Parathyroid adenoma (tissue), 2 donors: ENCODE measurements around the gene STOML2.
A peak's percentile ranks its signal among the peaks of the same experiment; 100 is the strongest.

Experiments used
- H2AFZ ChIP-seq: fragments of 300-600 bp; sonication (generic); one replicate; pipeline ENCODE4 v1.7.0; 2017; ENCODE audit warnings: antibody characterized with exemption, mild to moderate bottlenecking
- H3K27ac ChIP-seq: fragments of 300-600 bp; sonication (generic); one replicate; pipeline ENCODE4 v1.7.0; 2017
- H3K27me3 ChIP-seq: fragments of 300-600 bp; sonication (generic); one replicate; pipeline ENCODE4 v1.7.0; 2017; ENCODE audit warnings: low read length; ENCODE audit not compliant: control insufficient read depth, insufficient read depth
- H3K36me3 ChIP-seq: fragments of 300-600 bp; sonication (generic); one replicate; pipeline ENCODE4 v1.7.0; 2017; ENCODE audit warnings: low read length; ENCODE audit not compliant: control insufficient read depth, insufficient read depth
- H3K4me1 ChIP-seq: fragments of 300-600 bp; sonication (generic); one replicate; pipeline ENCODE4 v1.7.0; 2017; ENCODE audit warnings: control low read depth
- H3K4me2 ChIP-seq: fragments of 300-600 bp; sonication (generic); one replicate; pipeline ENCODE4 v1.7.0; 2017; ENCODE audit warnings: low read length
- H3K4me3 ChIP-seq: fragments of 300-600 bp; sonication (generic); one replicate; pipeline ENCODE4 v1.7.0; 2017; ENCODE audit warnings: low read depth, low read length
- H3K79me2 ChIP-seq: fragments of 300-600 bp; sonication (generic); one replicate; pipeline ENCODE4 v1.7.0; 2017; ENCODE audit warnings: control low read depth
- H3K9ac ChIP-seq: fragments of 300-600 bp; sonication (generic); one replicate; pipeline ENCODE4 v1.7.0; 2017; ENCODE audit warnings: mild to moderate bottlenecking
- H3K9me3 ChIP-seq: fragments of 300-600 bp; sonication (generic); one replicate; pipeline ENCODE4 v1.7.0; 2017; ENCODE audit warnings: low read length; ENCODE audit not compliant: control insufficient read depth
- CTCF ChIP-seq: fragments of 300-600 bp; sonication (generic); IDR thresholded peaks from one replicate; pipeline ENCODE4 v1.7.0; 2017; ENCODE audit warnings: antibody characterized with exemption, mild to moderate bottlenecking
- donor health status: primary hyperparathyroidism.

The STOML2 gene

GRCh38 chr9:35135988-35136387 lies 33.1 kb upstream of the STOML2 start:
- no peak for TF ChIP-seq CTCF
- Histone ChIP-seq H3K4me1 (no peaks in the 10 kb centered on the region), H3K27me3 (no peaks in the 10 kb centered on the region), H3K4me2 (no peak overlapping the region), H2AFZ (no peak overlapping the region), H3K36me3 (no peaks in the 10 kb centered on the region), H3K79me2 (no peaks in the 10 kb centered on the region), H3K4me3 (no peak overlapping the region), H3K9me3 (no peaks in the 10 kb centered on the region), H3K9ac (no peak overlapping the region), H3K27ac (no peak overlapping the region)

GRCh38 chr9:35134920-35135319 lies 32.0 kb upstream of the STOML2 start:
- Histone ChIP-seq H2AFZ (no peak overlapping the region), H3K36me3 (no peaks in the 10 kb centered on the region), H3K9me3 (no peaks in the 10 kb centered on the region), H3K4me2 (no peak overlapping the region), H3K27me3 (no peaks in the 10 kb centered on the region), H3K9ac (no peak overlapping the region), H3K27ac (no peak overlapping the region), H3K4me3 (no peak overlapping the region), H3K79me2 (no peaks in the 10 kb centered on the region), H3K4me1 (no peaks in the 10 kb centered on the region)
- TF ChIP-seq CTCF, result no peak

GRCh38 chr9:35116898-35117551 lies 14.1 kb upstream of the STOML2 start:
- peak overlapping the region; percentile 73 for H3K4me2 ChIP-seq
- H3K27me3 ChIP-seq, result no peaks in the 10 kb centered on the region
- peaks cover 5% of the 10 kb centered on the region for H3K4me1 ChIP-seq
- H2AFZ ChIP-seq, result peak overlapping the region; percentile 86
- H3K36me3 ChIP-seq, result no peaks in the 10 kb centered on the region
- TF ChIP-seq CTCF, result peak; percentile 86
- no peaks in the 10 kb centered on the region for H3K9me3 ChIP-seq
- H3K9ac ChIP-seq, result no peak overlapping the region
- H3K27ac ChIP-seq, result peak overlapping the region; percentile 90
- peaks cover 2% of the 10 kb centered on the region for H3K79me2 ChIP-seq
- peak overlapping the region; percentile 52 for H3K4me3 ChIP-seq

GRCh38 chr9:35116539-35116897 lies 13.6 kb upstream of the STOML2 start:
- Histone ChIP-seq H3K79me2 (peaks cover 2% of the 10 kb centered on the region), H3K27me3 (no peaks in the 10 kb centered on the region), H3K9ac (no peak overlapping the region), H3K9me3 (no peaks in the 10 kb centered on the region), H3K27ac (peak overlapping the region; percentile 90), H2AFZ (peak overlapping the region; percentile 86), H3K4me1 (peaks cover 5% of the 10 kb centered on the region), H3K4me2 (peak overlapping the region; percentile 73), H3K4me3 (peak overlapping the region; percentile 52), H3K36me3 (no peaks in the 10 kb centered on the region)
- no peak for TF ChIP-seq CTCF
